ENCODE data around the gene RABEP1. TPM values are rescaled to one million over a fixed set of nuclear protein-coding genes. Genes with fewer than 3 reads are reported as not detected.

RABEP1 gene
- total and polyA plus RNA-seq, 9 donors: 15.1 to 48.7 (median 40.0) TPM

DNA sequence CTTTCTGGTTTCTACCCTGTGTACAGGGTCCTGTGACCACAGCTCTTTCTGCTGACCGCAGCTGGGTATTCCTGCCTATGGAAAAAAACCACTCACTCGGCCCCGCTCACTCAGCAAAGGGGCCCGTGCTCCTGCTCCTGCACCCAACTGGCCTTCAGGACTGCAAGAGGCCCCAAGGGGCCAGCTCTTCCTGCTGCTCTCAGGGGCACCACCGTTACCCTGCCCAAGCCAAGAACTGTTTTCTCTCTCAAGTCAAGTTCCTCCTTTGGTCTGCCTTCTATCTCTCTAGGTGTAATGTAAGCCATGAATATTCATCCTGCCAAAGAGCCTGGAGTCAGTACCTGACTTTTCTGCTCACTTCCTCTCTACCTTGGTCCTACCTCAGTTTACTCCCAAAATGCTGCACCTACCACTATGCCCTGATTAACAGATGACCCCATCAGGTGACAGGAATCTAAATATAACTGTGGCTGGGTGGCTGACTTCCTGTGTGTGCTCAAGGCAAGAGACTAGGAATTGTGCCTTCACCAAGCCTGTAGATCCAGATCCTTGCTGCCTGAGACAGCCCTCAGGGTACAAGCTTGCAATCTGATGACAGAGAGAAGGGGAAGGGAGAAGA, 27.1 kb upstream of the RABEP1 start:
- TF ChIP-seq, protein P1, sequence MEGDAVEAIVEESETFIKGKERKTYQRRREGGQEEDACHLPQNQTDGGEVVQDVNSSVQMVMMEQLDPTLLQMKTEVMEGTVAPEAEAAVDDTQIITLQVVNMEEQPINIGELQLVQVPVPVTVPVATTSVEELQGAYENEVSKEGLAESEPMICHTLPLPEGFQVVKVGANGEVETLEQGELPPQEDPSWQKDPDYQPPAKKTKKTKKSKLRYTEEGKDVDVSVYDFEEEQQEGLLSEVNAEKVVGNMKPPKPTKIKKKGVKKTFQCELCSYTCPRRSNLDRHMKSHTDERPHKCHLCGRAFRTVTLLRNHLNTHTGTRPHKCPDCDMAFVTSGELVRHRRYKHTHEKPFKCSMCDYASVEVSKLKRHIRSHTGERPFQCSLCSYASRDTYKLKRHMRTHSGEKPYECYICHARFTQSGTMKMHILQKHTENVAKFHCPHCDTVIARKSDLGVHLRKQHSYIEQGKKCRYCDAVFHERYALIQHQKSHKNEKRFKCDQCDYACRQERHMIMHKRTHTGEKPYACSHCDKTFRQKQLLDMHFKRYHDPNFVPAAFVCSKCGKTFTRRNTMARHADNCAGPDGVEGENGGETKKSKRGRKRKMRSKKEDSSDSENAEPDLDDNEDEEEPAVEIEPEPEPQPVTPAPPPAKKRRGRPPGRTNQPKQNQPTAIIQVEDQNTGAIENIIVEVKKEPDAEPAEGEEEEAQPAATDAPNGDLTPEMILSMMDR (IDR thresholded peaks at IDR 0.05): no peak
- no peak for TF ChIP-seq POLR2A (IDR thresholded peaks at IDR 0.05)
- TF ChIP-seq EP300 (IDR thresholded peaks at IDR 0.05): no peak
- no peak for DNase-seq
- intact Hi-C loops (cut with DNase I): no loop called here
- no peak overlapping the region for H3K27ac ChIP-seq
- no peaks in the 10 kb centered on the region for H3K27me3 ChIP-seq
- H3K4me1 ChIP-seq (ENCODE audit: insufficient read depth): no peaks in the 10 kb centered on the region
- no peak overlapping the region for H3K4me3 ChIP-seq
- no peaks in the 10 kb centered on the region for H3K9me3 ChIP-seq
- no peaks in the 10 kb centered on the region for H3K36me3 ChIP-seq
- WGBS, 3 donors: 77 to 81% (median 80%) methylated on average over 5 of the region's 5 CpGs

DNA sequence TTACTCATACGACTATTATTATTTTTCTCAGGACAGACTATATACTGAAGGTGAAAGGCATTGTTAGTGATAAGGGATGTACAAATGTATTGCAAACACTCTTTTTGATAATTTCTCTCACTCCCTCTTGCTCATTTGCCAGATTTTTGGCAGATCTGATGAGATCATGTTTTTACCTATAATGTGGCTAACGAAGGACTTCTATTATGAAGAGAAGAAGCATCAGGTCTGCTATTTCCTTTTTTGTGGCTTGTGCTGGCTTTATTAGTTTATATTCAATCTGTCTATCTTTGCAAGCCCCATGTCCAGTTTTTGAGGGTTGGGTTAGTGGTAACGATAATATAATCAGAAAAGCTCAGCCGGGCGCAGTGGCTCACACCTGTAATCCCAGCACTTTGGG, 25.0 kb upstream of the RABEP1 start:
- TF ChIP-seq EP300 (IDR thresholded peaks at IDR 0.05) (no peak), POLR2A (IDR thresholded peaks at IDR 0.05) (no peak)
- TF ChIP-seq, protein P1 (IDR thresholded peaks at IDR 0.05): no peak
- no peak overlapping the region for H3K4me3 ChIP-seq
- H3K27me3 ChIP-seq: no peaks in the 10 kb centered on the region
- no peaks in the 10 kb centered on the region for H3K4me1 ChIP-seq (ENCODE audit: insufficient read depth)
- WGBS, 3 donors: 83 to 88% (median 87%) methylated on average over 5 of the region's 5 CpGs
- H3K9me3 ChIP-seq: no peaks in the 10 kb centered on the region
- no peak overlapping the region for H3K27ac ChIP-seq
- no peaks in the 10 kb centered on the region for H3K36me3 ChIP-seq
- intact Hi-C loops (cut with DNase I): no loop called here
- no peak for DNase-seq

DNA sequence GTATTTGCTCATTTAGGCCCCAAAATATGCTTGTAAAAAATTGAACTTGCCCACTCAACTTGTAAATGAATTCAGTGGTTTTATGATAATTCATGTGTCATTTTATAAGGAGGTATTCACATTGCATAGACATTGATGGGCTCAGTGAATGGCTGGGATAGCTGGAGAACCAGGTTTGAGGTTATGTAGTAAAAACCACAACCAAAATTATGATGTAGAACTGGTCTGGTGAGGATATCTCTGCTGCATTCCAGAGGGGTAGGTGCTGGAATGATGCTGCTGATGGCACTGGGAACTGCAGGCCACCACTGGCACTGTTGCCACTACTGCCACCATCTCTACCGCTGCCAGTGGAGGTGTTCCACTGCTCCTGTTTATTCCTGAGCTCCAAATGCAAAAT, 21.5 kb upstream of the RABEP1 start:
- Histone ChIP-seq H3K27ac (no peak overlapping the region), H3K27me3 (no peaks in the 10 kb centered on the region), H3K9me3 (no peaks in the 10 kb centered on the region), H3K36me3 (no peaks in the 10 kb centered on the region), H3K4me1 (ENCODE audit: insufficient read depth) (no peaks in the 10 kb centered on the region), H3K4me3 (no peak overlapping the region)
- 86 to 92% (median 92%) methylated on average over 1 of the region's 1 CpG for WGBS, 3 donors
- DNase-seq: no peak
- intact Hi-C loops (cut with DNase I): no loop called here
- no peak for TF ChIP-seq EP300 (IDR thresholded peaks at IDR 0.05)
- TF ChIP-seq, protein P1 (IDR thresholded peaks at IDR 0.05): no peak
- TF ChIP-seq POLR2A (IDR thresholded peaks at IDR 0.05): no peak

DNA sequence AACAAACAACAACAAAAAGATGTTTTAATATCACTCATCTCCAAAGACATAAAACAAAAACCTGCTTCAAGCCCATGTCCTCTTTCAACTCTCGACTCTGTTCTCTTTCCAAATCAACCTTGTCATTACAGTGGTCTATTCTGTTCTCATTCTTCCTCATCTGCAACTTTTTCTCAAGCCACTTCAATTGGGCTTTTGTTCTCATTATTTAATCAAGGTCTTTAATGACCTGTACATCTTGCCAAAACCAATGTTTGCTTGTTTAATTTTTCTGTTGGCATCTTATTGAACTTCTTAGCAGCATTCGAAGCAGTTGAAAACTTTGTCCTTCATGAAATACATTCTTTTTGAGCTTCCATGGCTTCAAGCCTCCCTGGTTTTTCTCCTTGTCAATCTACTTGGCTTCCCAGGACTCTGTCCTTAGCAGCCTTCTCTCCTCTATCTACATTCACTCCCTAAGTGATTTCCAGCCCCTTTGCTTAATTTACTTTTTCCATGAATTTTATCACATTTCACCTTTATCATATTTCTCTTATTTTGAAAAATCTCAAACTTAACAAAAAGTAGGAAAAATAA, 19.6 kb upstream of the RABEP1 start:
- no peaks in the 10 kb centered on the region for H3K27me3 ChIP-seq
- H3K36me3 ChIP-seq: no peaks in the 10 kb centered on the region
- no peaks in the 10 kb centered on the region for H3K9me3 ChIP-seq
- 50 to 64% (median 54%) methylated on average over 2 of the region's 2 CpGs for WGBS, 3 donors
- no peak overlapping the region for H3K27ac ChIP-seq
- no peaks in the 10 kb centered on the region for H3K4me1 ChIP-seq (ENCODE audit: insufficient read depth)
- TF ChIP-seq EP300 (IDR thresholded peaks at IDR 0.05): no peak
- TF ChIP-seq, protein P1 (IDR thresholded peaks at IDR 0.05): no peak
- no peak for TF ChIP-seq POLR2A (IDR thresholded peaks at IDR 0.05)
- intact Hi-C loops (cut with DNase I): no loop called here
- no peak for DNase-seq
- no peak overlapping the region for H3K4me3 ChIP-seq

All from ovary (tissue), 9 donors.